Measurements from ENCODE around the gene TFPI. TPM values are rescaled to one million over a fixed set of nuclear protein-coding genes. Genes with fewer than 3 reads are reported as not detected.

The TFPI gene
- total RNA-seq, 1 experiment from 2014 or later: 8.4 TPM

GRCh38 chr2:187431911-187432310 is 122.3 kb downstream of the TFPI start (continued):
- TF ChIP-seq FOXP4 (CRISPR knock-in tag; IDR thresholded peaks at IDR 0.05) (no peak), CTCF (IDR thresholded peaks at IDR 0.05) (no peak), EMX1 (CRISPR knock-in tag; IDR thresholded peaks at IDR 0.05) (no peak), USF1 (CRISPR knock-in tag; IDR thresholded peaks at IDR 0.05) (no peak)

- no peak for DNase-seq (ENCODE audit: low spot score)
- Mint-ChIP-seq H3K27me3 (ENCODE audit: low read depth) (no peaks in the 10 kb centered on the region), H3K4me3 (no peak overlapping the region), H3K9me3 (no peaks in the 10 kb centered on the region), H3K36me3 (no peaks in the 10 kb centered on the region), H3K4me1 (no peaks in the 10 kb centered on the region), H3K27ac (no peak overlapping the region)
- no peak for TF ChIP-seq EMX1 (CRISPR knock-in tag; IDR thresholded peaks at IDR 0.05)
- TF ChIP-seq IRF2 (CRISPR knock-in tag; IDR thresholded peaks at IDR 0.05; ENCODE audit: borderline replicate concordance, low read depth): no peak
- no peak for TF ChIP-seq OVOL2 (CRISPR knock-in tag; IDR thresholded peaks at IDR 0.05; ENCODE audit: borderline replicate concordance)
- no peak for TF ChIP-seq ZBTB21 (CRISPR knock-in tag; IDR thresholded peaks at IDR 0.05; ENCODE audit: borderline replicate concordance)
- no peak for TF ChIP-seq ZNF416 (CRISPR knock-in tag; IDR thresholded peaks at IDR 0.05)
- TF ChIP-seq ZNF396 (CRISPR knock-in tag; IDR thresholded peaks at IDR 0.05; ENCODE audit: borderline replicate concordance): no peak
- no peak for TF ChIP-seq ZNF138 (CRISPR knock-in tag; conservative IDR thresholded peaks at IDR 0.05)
- TF ChIP-seq E2F5 (CRISPR knock-in tag; IDR thresholded peaks at IDR 0.05): no peak
- ChIA-PET POLR2A (no interaction called here), CTCF (no interaction called here)
- ATAC-seq: no peak
Observed at GRCh38 chr2:187429989-187430388, 124.2 kb downstream of the TFPI start.

- Mint-ChIP-seq H3K9me3 (no peaks in the 10 kb centered on the region), H3K4me3 (no peak overlapping the region), H3K36me3 (no peaks in the 10 kb centered on the region), H3K27ac (peak overlapping the region; percentile 92), H3K27me3 (ENCODE audit: low read depth) (no peaks in the 10 kb centered on the region), H3K4me1 (peaks cover 10% of the 10 kb centered on the region)
- TF ChIP-seq ZBTB43 (CRISPR knock-in tag; IDR thresholded peaks at IDR 0.05) (no peak), E2F1 (CRISPR knock-in tag; IDR thresholded peaks at IDR 0.05) (no peak), ZNF281 (CRISPR knock-in tag; IDR thresholded peaks at IDR 0.05) (no peak), MAX (CRISPR knock-in tag; IDR thresholded peaks at IDR 0.05) (no peak), IRF2 (CRISPR knock-in tag; IDR thresholded peaks at IDR 0.05; ENCODE audit: borderline replicate concordance, low read depth) (no peak), NR3C1 (CRISPR knock-in tag; conservative IDR thresholded peaks at IDR 0.05; ENCODE audit: low read depth) (no peak)
- ChIA-PET POLR2A (no interaction called here), CTCF (interaction anchor here (1.3 kb wide), 1 partner anchor 24 kb away, joined by 3 read pairs; the partner anchor contains the start of gene CALCRL)
- ATAC-seq (peak; percentile 80), DNase-seq (ENCODE audit: low spot score) (no peak)
Observed at GRCh38 chr2:187424146-187424545, 130.1 kb downstream of the TFPI start.
